Astrocyte (in vitro differentiated cells and primary cell): ENCODE measurements around the gene JADE1. TPM values are rescaled to one million over a fixed set of nuclear protein-coding genes. Genes with fewer than 3 reads are reported as not detected.
A peak's percentile ranks its signal among the peaks of the same experiment; 100 is the strongest.

Experiments used
- DNase-seq: peaks from one replicate; pipeline ENCODE4 v3.0.0-alpha.2; 2010; ENCODE audit warnings: low read depth
- FAIRE-seq: peaks from 2 replicates; lab custom pipeline; 2011; peaks lifted over from hg19 to GRCh38; lab: Jason Lieb, UNC
- H2AFZ ChIP-seq: 2 replicates; pipeline ENCODE4 v1.6.0; 2012; ENCODE audit warnings: low read depth, low read length, inconsistent platforms
- H3K27ac ChIP-seq: 2 replicates; pipeline ENCODE4 v1.5.1; 2011; ENCODE audit warnings: low read depth, low read length, inconsistent platforms
- H3K27me3 ChIP-seq: 2 replicates; pipeline ENCODE4 v1.6.0; 2011; ENCODE audit warnings: low read length, inconsistent platforms; ENCODE audit not compliant: insufficient read depth
- H3K36me3 ChIP-seq: 2 replicates; pipeline ENCODE4 v1.5.1; 2011; ENCODE audit warnings: low read length, inconsistent platforms; ENCODE audit not compliant: insufficient read depth
- H3K4me1 ChIP-seq: 2 replicates; pipeline ENCODE4 v1.5.1; 2011; ENCODE audit warnings: low read length, inconsistent platforms; ENCODE audit not compliant: insufficient read depth
- H3K4me2 ChIP-seq: 2 replicates; pipeline ENCODE4 v1.6.0; 2012; ENCODE audit warnings: low read length, inconsistent platforms
- H3K4me3 ChIP-seq: 2 replicates; pipeline ENCODE4 v1.5.1; 2011; ENCODE audit warnings: low read depth, mild to moderate bottlenecking, low read length, inconsistent platforms; ENCODE audit not compliant: insufficient read depth
- H3K79me2 ChIP-seq: 2 replicates; pipeline ENCODE4 v1.6.0; 2012; ENCODE audit warnings: mild to moderate bottlenecking, low read length, inconsistent platforms; ENCODE audit not compliant: insufficient read depth
- H3K9ac ChIP-seq: 2 replicates; pipeline ENCODE4 v1.6.0; 2012; ENCODE audit warnings: mild to moderate bottlenecking, low read length, inconsistent platforms
- H3K9me3 ChIP-seq: 2 replicates; pipeline ENCODE4 v1.5.1; 2012; ENCODE audit warnings: low read depth, mild to moderate bottlenecking, low read length, inconsistent platforms; ENCODE audit not compliant: insufficient read depth
- H4K20me1 ChIP-seq: 2 replicates; pipeline ENCODE4 v1.6.0; 2012; ENCODE audit warnings: low read length, inconsistent platforms; ENCODE audit not compliant: insufficient read depth
- H3K27ac Mint-ChIP-seq: one replicate; pipeline ENCODE4 v1.8.0; 2021; ENCODE audit warnings: mild to moderate bottlenecking, mixed read lengths; ENCODE audit not compliant: unreplicated experiment
- H3K27me3 Mint-ChIP-seq: one replicate; pipeline ENCODE4 v1.8.0; 2021; ENCODE audit warnings: low read depth, mixed read lengths; ENCODE audit not compliant: unreplicated experiment
- H3K36me3 Mint-ChIP-seq: one replicate; pipeline ENCODE4 v1.8.0; 2021; ENCODE audit warnings: low read depth, mixed read lengths; ENCODE audit not compliant: unreplicated experiment
- H3K4me1 Mint-ChIP-seq: one replicate; pipeline ENCODE4 v1.8.0; 2021; ENCODE audit warnings: low read depth, mixed read lengths; ENCODE audit not compliant: unreplicated experiment
- H3K4me3 Mint-ChIP-seq: one replicate; pipeline ENCODE4 v1.8.0; 2021; ENCODE audit warnings: mild to moderate bottlenecking, moderate library complexity, mixed read lengths; ENCODE audit not compliant: unreplicated experiment
- H3K9me3 Mint-ChIP-seq: one replicate; pipeline ENCODE4 v1.8.0; 2021; ENCODE audit warnings: mild to moderate bottlenecking, mixed read lengths; ENCODE audit not compliant: unreplicated experiment
- EZH2 ChIP-seq: IDR thresholded peaks from 2 replicates; pipeline ENCODE4 v1.6.1; 2012; ENCODE audit warnings: mild to moderate bottlenecking, low read length, inconsistent platforms; ENCODE audit not compliant: insufficient read depth
- total RNA-seq: library from RNA; stranded (reverse); gene quantifications from 2 replicates; pipeline ENCODE4 v1.2.1, GENCODE V29; 2021
- TF ChIP-seq, protein P1 (sequence below): IDR thresholded peaks from 2 replicates; pipeline ENCODE4 v1.5.1; 2011; ENCODE audit warnings: low read depth, mild to moderate bottlenecking, inconsistent platforms, low read length, moderate library complexity; ENCODE audit not compliant: insufficient read depth

Gene JADE1
- total RNA-seq, 1 donor from 2014 or later = 88.3 TPM

DNA sequence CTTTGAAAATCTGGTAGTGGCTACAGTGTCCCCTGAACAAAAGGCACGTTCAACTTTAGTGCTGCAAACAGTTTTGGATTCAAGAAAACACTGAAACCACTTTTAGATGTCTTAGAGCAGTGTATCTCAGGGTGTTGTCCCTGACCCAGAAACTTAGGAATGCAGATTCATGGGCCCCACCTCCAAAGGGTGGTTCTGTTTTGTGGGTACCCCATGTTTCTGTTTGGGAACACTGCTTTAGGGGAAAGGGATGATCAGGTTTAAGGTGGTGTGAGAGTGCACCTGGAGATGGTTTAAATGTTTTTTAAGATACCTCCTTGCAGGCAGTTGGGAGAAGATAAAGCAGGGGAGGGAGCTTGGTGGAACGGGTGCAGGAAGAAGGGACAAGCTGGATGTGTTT lies 55.6 kb downstream of the JADE1 start:
- no peak overlapping the region for H3K4me3 ChIP-seq
- FAIRE-seq (no peak), DNase-seq (no peak)
- H3K9me3 ChIP-seq = no peaks in the 10 kb centered on the region
- no peak overlapping the region for H3K4me2 ChIP-seq
- Mint-ChIP-seq H3K9me3 (no peaks in the 10 kb centered on the region), H3K4me3 (no peak overlapping the region), H3K27ac (no peak overlapping the region), H3K4me1 (peaks cover 32% of the 10 kb centered on the region), H3K36me3 (peaks cover 47% of the 10 kb centered on the region), H3K27me3 (no peaks in the 10 kb centered on the region)
- H3K27me3 ChIP-seq = no peaks in the 10 kb centered on the region
- H3K4me1 ChIP-seq = peaks cover 4% of the 10 kb centered on the region
- H3K27ac ChIP-seq = no peak overlapping the region
- no peaks in the 10 kb centered on the region for H4K20me1 ChIP-seq
- peaks cover 11% of the 10 kb centered on the region for H3K79me2 ChIP-seq
- TF ChIP-seq, protein P1, sequence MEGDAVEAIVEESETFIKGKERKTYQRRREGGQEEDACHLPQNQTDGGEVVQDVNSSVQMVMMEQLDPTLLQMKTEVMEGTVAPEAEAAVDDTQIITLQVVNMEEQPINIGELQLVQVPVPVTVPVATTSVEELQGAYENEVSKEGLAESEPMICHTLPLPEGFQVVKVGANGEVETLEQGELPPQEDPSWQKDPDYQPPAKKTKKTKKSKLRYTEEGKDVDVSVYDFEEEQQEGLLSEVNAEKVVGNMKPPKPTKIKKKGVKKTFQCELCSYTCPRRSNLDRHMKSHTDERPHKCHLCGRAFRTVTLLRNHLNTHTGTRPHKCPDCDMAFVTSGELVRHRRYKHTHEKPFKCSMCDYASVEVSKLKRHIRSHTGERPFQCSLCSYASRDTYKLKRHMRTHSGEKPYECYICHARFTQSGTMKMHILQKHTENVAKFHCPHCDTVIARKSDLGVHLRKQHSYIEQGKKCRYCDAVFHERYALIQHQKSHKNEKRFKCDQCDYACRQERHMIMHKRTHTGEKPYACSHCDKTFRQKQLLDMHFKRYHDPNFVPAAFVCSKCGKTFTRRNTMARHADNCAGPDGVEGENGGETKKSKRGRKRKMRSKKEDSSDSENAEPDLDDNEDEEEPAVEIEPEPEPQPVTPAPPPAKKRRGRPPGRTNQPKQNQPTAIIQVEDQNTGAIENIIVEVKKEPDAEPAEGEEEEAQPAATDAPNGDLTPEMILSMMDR = no peak
- TF ChIP-seq EZH2 = no peak
- no peak overlapping the region for H2AFZ ChIP-seq
- H3K36me3 ChIP-seq = peaks cover 54% of the 10 kb centered on the region
- no peak overlapping the region for H3K9ac ChIP-seq

DNA sequence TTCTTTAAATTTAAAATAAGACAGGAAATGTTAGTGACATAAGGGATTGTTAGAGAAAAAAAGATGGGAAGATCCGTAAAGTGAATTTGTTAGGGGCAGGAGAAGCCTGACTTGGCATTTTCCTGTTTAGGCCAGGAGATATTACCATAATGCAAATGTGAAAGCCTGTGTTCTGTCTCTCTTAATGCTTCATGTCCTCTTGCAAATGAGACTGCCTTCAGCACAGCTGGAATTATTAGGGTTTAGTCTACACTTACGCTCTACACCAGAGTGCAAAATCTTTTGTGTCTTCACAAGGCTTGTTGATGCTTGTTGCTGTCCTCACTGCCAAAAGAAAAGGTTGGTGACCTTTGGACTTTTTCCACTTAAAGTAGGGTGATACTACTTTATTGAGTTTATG lies 56.8 kb downstream of the JADE1 start:
- peaks cover 8% of the 10 kb centered on the region for H3K79me2 ChIP-seq
- peaks cover 45% of the 10 kb centered on the region for H3K36me3 Mint-ChIP-seq
- no peak overlapping the region for H3K4me2 ChIP-seq
- no peak overlapping the region for H2AFZ ChIP-seq
- H3K4me1 ChIP-seq = no peaks in the 10 kb centered on the region
- no peak for FAIRE-seq
- H3K27me3 Mint-ChIP-seq = no peaks in the 10 kb centered on the region
- no peak overlapping the region for H3K9ac ChIP-seq
- no peak overlapping the region for H3K4me3 ChIP-seq
- H3K9me3 Mint-ChIP-seq = no peaks in the 10 kb centered on the region
- no peak for DNase-seq
- no peak overlapping the region for H3K4me3 Mint-ChIP-seq
- H3K9me3 ChIP-seq = no peaks in the 10 kb centered on the region
- no peaks in the 10 kb centered on the region for H4K20me1 ChIP-seq
- H3K36me3 ChIP-seq = peaks cover 54% of the 10 kb centered on the region
- no peak for TF ChIP-seq EZH2
- no peak overlapping the region for H3K27ac ChIP-seq
- H3K4me1 Mint-ChIP-seq = peaks cover 30% of the 10 kb centered on the region
- H3K27me3 ChIP-seq = no peaks in the 10 kb centered on the region
- H3K27ac Mint-ChIP-seq = no peak overlapping the region

DNA sequence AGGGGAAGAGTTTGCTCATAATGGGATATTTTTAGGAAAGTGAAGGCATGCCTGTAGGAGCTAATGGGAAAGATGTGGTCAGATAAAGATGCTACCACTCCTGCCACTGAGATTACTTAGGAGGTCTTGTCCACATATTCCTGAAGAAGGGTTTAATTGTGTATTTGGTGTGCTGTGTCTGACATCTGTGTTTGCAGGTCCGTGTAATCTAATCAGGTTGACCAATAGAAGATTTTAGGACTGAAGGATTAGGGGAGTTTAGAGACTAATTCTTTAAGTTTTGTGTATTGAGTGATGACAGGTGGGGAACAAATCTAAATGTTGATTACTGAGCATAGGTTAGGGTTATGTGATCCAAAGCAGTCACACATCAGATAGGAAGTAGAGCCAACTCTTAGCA lies 57.2 kb downstream of the JADE1 start:
- Histone ChIP-seq H3K27me3 (no peaks in the 10 kb centered on the region), H3K4me2 (no peak overlapping the region), H3K4me1 (peaks cover 4% of the 10 kb centered on the region), H3K4me3 (no peak overlapping the region), H4K20me1 (no peaks in the 10 kb centered on the region), H2AFZ (no peak overlapping the region), H3K9me3 (no peaks in the 10 kb centered on the region), H3K27ac (no peak overlapping the region), H3K79me2 (peaks cover 8% of the 10 kb centered on the region), H3K36me3 (peaks cover 50% of the 10 kb centered on the region), H3K9ac (no peak overlapping the region)
- no peak for DNase-seq
- Mint-ChIP-seq H3K36me3 (peaks cover 46% of the 10 kb centered on the region), H3K9me3 (no peaks in the 10 kb centered on the region), H3K4me3 (no peak overlapping the region), H3K27ac (peak overlapping the region; percentile 34), H3K27me3 (no peaks in the 10 kb centered on the region), H3K4me1 (peaks cover 34% of the 10 kb centered on the region)
- TF ChIP-seq EZH2 = no peak
- TF ChIP-seq, protein P1 = no peak
- FAIRE-seq = no peak
